Stomach (tissue), 9 donors: ENCODE measurements around the gene PCBP3. TPM values are rescaled to one million over a fixed set of nuclear protein-coding genes. Genes with fewer than 3 reads are reported as not detected.
"Not testable (repeated sequence)": the region's sequence is repeated elsewhere in the genome, so short reads cannot be mapped to it uniquely, and the experiment has no call there.

Experiments
- DNase-seq, 2 donors: peaks; one replicate each; pipeline versions ENCODE4 v3.0.0 to v3.0.0-alpha.2; 2013 to 2019
- H3K27ac ChIP-seq, 5 donors: fragments of 200-600 bp in 4 of 5; sonication (generic) in 4 of 5; one replicate each; pipeline ENCODE4 v1.5.1; 2013 to 2019; ENCODE audit warnings: mild to moderate bottlenecking in 1 of 5, moderate library complexity in 1 of 5
- H3K27me3 ChIP-seq, 3 donors: fragments of 200-600 bp; sonication (generic); one replicate each; pipeline ENCODE4 v1.5.1; 2017 to 2019; ENCODE audit warnings: mixed run types in 1 of 3
- H3K36me3 ChIP-seq, 4 donors: fragments of 200-600 bp; sonication (generic); 1 replicate in 3 of 4; 2 replicates in 1 of 4; pipeline ENCODE4 v1.5.1; 2016 to 2019
- H3K4me1 ChIP-seq, 4 donors: fragments of 200-600 bp; sonication (generic); one replicate each; pipeline ENCODE4 v1.5.1; 2016 to 2019
- H3K4me3 ChIP-seq, 4 donors: fragments of 200-600 bp; sonication (generic) in 3 of 4; one replicate each; pipeline ENCODE4 v1.5.1; 2016 to 2019; ENCODE audit warnings: mild to moderate bottlenecking in 1 of 4
- H3K9me3 ChIP-seq, 4 donors: fragments of 200-600 bp; sonication (generic); one replicate each; pipeline ENCODE4 v1.5.1; 2016 to 2019
- CTCF ChIP-seq, 7 experiments: fragments of 450-650 bp in 4 of 7; fragments of 200-600 bp in 3 of 7; sonication (generic) in 3 of 7; IDR thresholded peaks; one replicate each; pipeline ENCODE4 v1.5.1; 2016 to 2019; ENCODE audit warnings: antibody characterized with exemption in 7 of 7, control low read depth in 2 of 7, mild to moderate bottlenecking in 1 of 7
- EP300 ChIP-seq: sonication (generic); formaldehyde crosslinking; IDR thresholded peaks from one replicate; pipeline ENCODE4 v1.6.1; 2017; ENCODE audit warnings: antibody characterized with exemption
- POLR2A ChIP-seq, 4 donors: fragments of 450-650 bp; IDR thresholded peaks; one replicate each; pipeline ENCODE4 v1.6.1; 2016; ENCODE audit warnings: antibody characterized with exemption in 4 of 4, control low read depth in 2 of 4, mild to moderate bottlenecking in 1 of 4, moderate library complexity in 1 of 4
- POLR2AphosphoS5 ChIP-seq, 3 donors: sonication (generic); formaldehyde crosslinking; IDR thresholded peaks; one replicate each; pipeline ENCODE4 v1.6.1; 2016; ENCODE audit warnings: antibody characterized with exemption in 3 of 3
- WGBS, 5 donors: extraction: QIAGEN DNeasy Blood & Tissue Kit in 3 of 5; methylation state at CpG; one replicate each; pipeline versions ENCODE4 v1.1.5 to v1.1.7; 2013 to 2018; 5-methylcytosine and 5-hydroxymethylcytosine counted together
- intact Hi-C: fragments of 100-400 bp; cut with DNase I; formaldehyde crosslinking; loops from one replicate; pipeline ENCODE4 v1.15.1; 2023; ENCODE audit warnings: low total_unique reads
- polyA plus RNA-seq, 3 donors: library from polyadenylated mRNA; stranded (reverse); fragments of 200-250 nt; gene quantifications; one replicate each; pipeline ENCODE4 v1.2.3, GENCODE V29; 2013
- total RNA-seq, 5 donors: library from RNA; depleted of rRNA; stranded (reverse); fragments of >200 nt; gene quantifications; one replicate each; pipeline versions ENCODE4 v1.1.0 to v1.2.3, GENCODE V29; 2014 to 2016
- donor health status: healthy with polysubstance abuse.
- donor health status: Bipolar disorder and iron deficiency.
- donor health status: healthy.

The PCBP3 gene
- total and polyA plus RNA-seq, 8 donors: 1.8 to 10.9 (median 3.3) TPM; not detected in 3

- no peak for TF ChIP-seq POLR2A (IDR thresholded peaks at IDR 0.05)
- TF ChIP-seq POLR2AphosphoS5 (IDR thresholded peaks at IDR 0.05): peak in 1 of 3 donors; percentile 34
- Histone ChIP-seq H3K4me1 (peaks cover 46 to 72% (median 64%) of the 10 kb centered on the region in 4 donors), H3K27me3 (peaks cover 0 to 72% (median 53%) of the 10 kb centered on the region in 3 donors), H3K27ac (peak overlapping the region; percentile 88 to 92 (median 91)), H3K4me3 (peak overlapping the region; percentile 48 to 59 (median 50)), H3K36me3 (no peaks in the 10 kb centered on the region), H3K9me3 (no peaks in the 10 kb centered on the region)
- intact Hi-C loops: loop anchor here (5.0 kb wide), 1 partner anchor 124 kb away; the partner anchor contains the start of gene COL6A2
- 2 to 5% (median 3%) methylated on average over 25 to 58 of the region's 58 CpGs for WGBS, 5 donors
- peak in 1 of 2 donors; percentile 96 for DNase-seq
These were observed 329.4 kb downstream of the PCBP3 start for GRCh38 chr21:45972716-45973474.

GRCh38 chr21:45973475-45974072 lies 330.0 kb downstream of the PCBP3 start:
- no peaks in the 10 kb centered on the region for H3K36me3 ChIP-seq
- peak; percentile 66 to 95 for DNase-seq
- TF ChIP-seq EP300: no peak
- TF ChIP-seq POLR2AphosphoS5 (IDR thresholded peaks at IDR 0.05): peak in 1 of 3 donors; percentile 40
- TF ChIP-seq POLR2A (IDR thresholded peaks at IDR 0.05): no peak
- TF ChIP-seq CTCF (IDR thresholded peaks at IDR 0.05): peak in 4 of 7 experiments; percentile 43 to 63 (median 56)
- peak overlapping the region; percentile 48 to 59 (median 50) for H3K4me3 ChIP-seq
- intact Hi-C loops: loop anchor here (5.0 kb wide), 1 partner anchor 124 kb away; the partner anchor contains the start of gene COL6A2
- peaks cover 0 to 78% (median 53%) of the 10 kb centered on the region in 3 donors for H3K27me3 ChIP-seq
- H3K4me1 ChIP-seq: peaks cover 46 to 74% (median 67%) of the 10 kb centered on the region in 4 donors
- peak overlapping the region; percentile 88 to 92 (median 91) for H3K27ac ChIP-seq
- no peaks in the 10 kb centered on the region for H3K9me3 ChIP-seq
- WGBS, 5 donors: 1 to 4% (median 2%) methylated on average over 18 to 38 of the region's 38 CpGs

GRCh38 chr21:45974073-45975019 lies 330.8 kb downstream of the PCBP3 start:
- Histone ChIP-seq H3K36me3 (no peaks in the 10 kb centered on the region), H3K27me3 (peaks cover 0 to 86% (median 53%) of the 10 kb centered on the region in 3 donors), H3K4me3 (peak overlapping the region; percentile 48 to 59 (median 50)), H3K9me3 (no peaks in the 10 kb centered on the region), H3K27ac (peak overlapping the region; percentile 77 to 92 (median 89)), H3K4me1 (peaks cover 46 to 81% (median 73%) of the 10 kb centered on the region in 4 donors)
- DNase-seq: peak; percentile 26 to 78
- intact Hi-C loops: loop anchor here (5.0 kb wide), 1 partner anchor 123 kb away; the partner anchor contains the start of gene COL6A2
- 0 to 2% (median 1%) methylated on average over 16 to 59 of the region's 59 CpGs for WGBS, 5 donors
- no peak for TF ChIP-seq EP300
- TF ChIP-seq POLR2A (IDR thresholded peaks at IDR 0.05): no peak
- TF ChIP-seq POLR2AphosphoS5 (IDR thresholded peaks at IDR 0.05): no peak
- TF ChIP-seq CTCF (IDR thresholded peaks at IDR 0.05): no peak

GRCh38 chr21:45975020-45975666 lies 331.6 kb downstream of the PCBP3 start:
- peak; percentile 31 to 77 for DNase-seq
- Histone ChIP-seq H3K27me3 (peaks cover 0 to 93% (median 53%) of the 10 kb centered on the region in 3 donors), H3K9me3 (no peaks in the 10 kb centered on the region), H3K4me3 (peak overlapping the region; percentile 3 to 59 (median 50)), H3K27ac (peak overlapping the region; percentile 77 to 92 (median 89)), H3K36me3 (no peaks in the 10 kb centered on the region), H3K4me1 (peaks cover 46 to 89% (median 76%) of the 10 kb centered on the region in 4 donors)
- TF ChIP-seq CTCF (IDR thresholded peaks at IDR 0.05): no peak
- TF ChIP-seq POLR2A (IDR thresholded peaks at IDR 0.05): no peak
- TF ChIP-seq EP300: no peak
- no peak for TF ChIP-seq POLR2AphosphoS5 (IDR thresholded peaks at IDR 0.05)
- 10 to 30% (median 16%) methylated on average over 17 to 33 of the region's 33 CpGs for WGBS, 5 donors
- intact Hi-C loops: no loop called here

GRCh38 chr21:45975667-45976409 lies 332.3 kb downstream of the PCBP3 start:
- WGBS, 5 donors: 33 to 46% (median 38%) methylated on average over 11 to 13 of the region's 13 CpGs
- intact Hi-C loops, H3K36me3 ChIP-seq, H3K9me3 ChIP-seq, DNase-seq, H3K4me3 ChIP-seq: not testable (repeated sequence)
- Histone ChIP-seq H3K4me1 (peaks cover 44 to 87% (median 73%) of the 10 kb centered on the region in 4 donors), H3K27ac (peak overlapping the region in 4 of 5 donors; percentile 88 to 92 (median 90)), H3K27me3 (peaks cover 0 to 89% (median 52%) of the 10 kb centered on the region in 3 donors)
